ENCODE measurements around the gene ZDHHC17.
"Not testable (repeated sequence)": the region's sequence is repeated elsewhere in the genome, so short reads cannot be mapped to it uniquely, and the experiment has no call there.

- TF ChIP-seq POLR2A (IDR thresholded peaks at IDR 0.05; ENCODE audit: insufficient read depth in 1 of 2, low read depth in 2 of 2, low read length in 2 of 2); RELA (CRISPR knock-in tag; IDR thresholded peaks at IDR 0.05); ZNF274 (CRISPR knock-in tag; IDR thresholded peaks at IDR 0.05): not testable (repeated sequence)
- TF ChIP-seq, protein P1, sequence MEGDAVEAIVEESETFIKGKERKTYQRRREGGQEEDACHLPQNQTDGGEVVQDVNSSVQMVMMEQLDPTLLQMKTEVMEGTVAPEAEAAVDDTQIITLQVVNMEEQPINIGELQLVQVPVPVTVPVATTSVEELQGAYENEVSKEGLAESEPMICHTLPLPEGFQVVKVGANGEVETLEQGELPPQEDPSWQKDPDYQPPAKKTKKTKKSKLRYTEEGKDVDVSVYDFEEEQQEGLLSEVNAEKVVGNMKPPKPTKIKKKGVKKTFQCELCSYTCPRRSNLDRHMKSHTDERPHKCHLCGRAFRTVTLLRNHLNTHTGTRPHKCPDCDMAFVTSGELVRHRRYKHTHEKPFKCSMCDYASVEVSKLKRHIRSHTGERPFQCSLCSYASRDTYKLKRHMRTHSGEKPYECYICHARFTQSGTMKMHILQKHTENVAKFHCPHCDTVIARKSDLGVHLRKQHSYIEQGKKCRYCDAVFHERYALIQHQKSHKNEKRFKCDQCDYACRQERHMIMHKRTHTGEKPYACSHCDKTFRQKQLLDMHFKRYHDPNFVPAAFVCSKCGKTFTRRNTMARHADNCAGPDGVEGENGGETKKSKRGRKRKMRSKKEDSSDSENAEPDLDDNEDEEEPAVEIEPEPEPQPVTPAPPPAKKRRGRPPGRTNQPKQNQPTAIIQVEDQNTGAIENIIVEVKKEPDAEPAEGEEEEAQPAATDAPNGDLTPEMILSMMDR (CRISPR knock-in tag; IDR thresholded peaks at IDR 0.05) = not testable (repeated sequence)
Observed at GRCh38 chr12:76737689-76738088, 26.2 kb upstream of the ZDHHC17 start.

All from HepG2 (cell line).